GM18519 (cell line): Measurements from ENCODE around the gene NOSIP.
"Not testable (repeated sequence)": the region's sequence is repeated elsewhere in the genome, so short reads cannot be mapped to it uniquely, and the experiment has no call there.

Source experiments
- ATAC-seq: cut with Tn5 transposase; IDR thresholded peaks from one replicate; pipeline ENCODE4 v1.9.1; 2021; ENCODE audit warnings: mild to moderate bottlenecking, moderate library complexity; ENCODE audit not compliant: unreplicated experiment, low FRiP score

The NOSIP gene

GRCh38 chr19:49580264-49581006, at the start of gene NOSIP:
TSS of gene NOSIP (minus strand) at chr19:49580556. CDS start at chr19:49560691, 19,865 bp downstream.
- ATAC-seq, result peak; percentile 65

- ATAC-seq, result no peak
Measured at GRCh38 chr19:49629659-49630058, 49.3 kb upstream of the NOSIP start.

GRCh38 chr19:49626226-49626625, 45.9 kb upstream of the NOSIP start:
- ATAC-seq, result no peak

- ATAC-seq, result no peak
Measured at GRCh38 chr19:49624967-49625910, 44.9 kb upstream of the NOSIP start.

GRCh38 chr19:49617860-49618259, 37.5 kb upstream of the NOSIP start:
- ATAC-seq, result not testable (repeated sequence)

GRCh38 chr19:49616945-49617344, 36.6 kb upstream of the NOSIP start:
- ATAC-seq, result no peak

- no peak for ATAC-seq
Measured at GRCh38 chr19:49616532-49616931, 36.2 kb upstream of the NOSIP start.

GRCh38 chr19:49615861-49616260, 35.5 kb upstream of the NOSIP start:
- ATAC-seq, result no peak

- ATAC-seq, result no peak
Measured at GRCh38 chr19:49614096-49614833, 33.9 kb upstream of the NOSIP start.

GRCh38 chr19:49613374-49613773, 33.0 kb upstream of the NOSIP start:
- ATAC-seq, result no peak

GRCh38 chr19:49609499-49610092, 29.2 kb upstream of the NOSIP start:
- ATAC-seq, result no peak

- no peak for ATAC-seq
Measured at GRCh38 chr19:49605605-49606004, 25.2 kb upstream of the NOSIP start.

- ATAC-seq, result no peak
Measured at GRCh38 chr19:49602806-49603205, 22.4 kb upstream of the NOSIP start.

- ATAC-seq, result no peak
Measured at GRCh38 chr19:49601482-49602038, 21.2 kb upstream of the NOSIP start.

GRCh38 chr19:49599378-49600295, 19.3 kb upstream of the NOSIP start:
- no peak for ATAC-seq

- no peak for ATAC-seq
Measured at GRCh38 chr19:49597703-49597974, 17.3 kb upstream of the NOSIP start.

GRCh38 chr19:49596954-49597702, 16.8 kb upstream of the NOSIP start:
- no peak for ATAC-seq

- no peak for ATAC-seq
Measured at GRCh38 chr19:49596407-49596806, 16.1 kb upstream of the NOSIP start.
